ENCODE measurements around the gene LUM.

DNA sequence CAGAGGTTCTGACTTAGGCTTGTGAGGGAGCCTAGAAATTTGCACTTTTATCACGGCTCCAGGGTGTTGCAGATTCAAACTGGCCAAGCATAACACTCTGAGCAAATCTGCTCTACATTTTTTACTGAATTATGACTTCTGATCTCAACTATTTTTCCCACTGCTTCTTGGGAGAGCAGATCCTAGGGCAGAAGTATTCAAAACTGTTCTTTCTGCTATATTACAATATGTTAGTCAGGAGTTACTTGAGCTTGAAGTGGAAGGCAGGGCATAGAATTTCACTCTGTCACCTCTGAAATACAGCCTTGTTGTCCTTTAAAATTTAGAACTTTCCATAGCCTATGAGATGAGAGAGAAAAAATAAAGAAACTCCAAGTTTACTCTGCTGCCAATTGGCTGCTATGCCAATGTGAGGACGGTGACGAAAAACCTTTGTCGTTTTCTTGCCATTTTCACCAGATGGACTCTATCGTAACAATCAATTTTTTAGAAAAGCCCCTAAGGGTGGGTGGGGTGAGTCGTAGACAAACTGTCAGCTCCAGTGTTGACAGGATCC, 37.1 kb downstream of the LUM start:
- TF ChIP-seq, protein P1, sequence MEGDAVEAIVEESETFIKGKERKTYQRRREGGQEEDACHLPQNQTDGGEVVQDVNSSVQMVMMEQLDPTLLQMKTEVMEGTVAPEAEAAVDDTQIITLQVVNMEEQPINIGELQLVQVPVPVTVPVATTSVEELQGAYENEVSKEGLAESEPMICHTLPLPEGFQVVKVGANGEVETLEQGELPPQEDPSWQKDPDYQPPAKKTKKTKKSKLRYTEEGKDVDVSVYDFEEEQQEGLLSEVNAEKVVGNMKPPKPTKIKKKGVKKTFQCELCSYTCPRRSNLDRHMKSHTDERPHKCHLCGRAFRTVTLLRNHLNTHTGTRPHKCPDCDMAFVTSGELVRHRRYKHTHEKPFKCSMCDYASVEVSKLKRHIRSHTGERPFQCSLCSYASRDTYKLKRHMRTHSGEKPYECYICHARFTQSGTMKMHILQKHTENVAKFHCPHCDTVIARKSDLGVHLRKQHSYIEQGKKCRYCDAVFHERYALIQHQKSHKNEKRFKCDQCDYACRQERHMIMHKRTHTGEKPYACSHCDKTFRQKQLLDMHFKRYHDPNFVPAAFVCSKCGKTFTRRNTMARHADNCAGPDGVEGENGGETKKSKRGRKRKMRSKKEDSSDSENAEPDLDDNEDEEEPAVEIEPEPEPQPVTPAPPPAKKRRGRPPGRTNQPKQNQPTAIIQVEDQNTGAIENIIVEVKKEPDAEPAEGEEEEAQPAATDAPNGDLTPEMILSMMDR (IDR thresholded peaks at IDR 0.05), result no peak
- TF ChIP-seq EZH2 (IDR thresholded peaks at IDR 0.05) (no peak), EZH2phosphoT487 (IDR thresholded peaks at IDR 0.05) (no peak)

All from neural progenitor cell (in vitro differentiated cells).